ENCODE results near the gene KIF1B.

Gene KIF1B

DNA sequence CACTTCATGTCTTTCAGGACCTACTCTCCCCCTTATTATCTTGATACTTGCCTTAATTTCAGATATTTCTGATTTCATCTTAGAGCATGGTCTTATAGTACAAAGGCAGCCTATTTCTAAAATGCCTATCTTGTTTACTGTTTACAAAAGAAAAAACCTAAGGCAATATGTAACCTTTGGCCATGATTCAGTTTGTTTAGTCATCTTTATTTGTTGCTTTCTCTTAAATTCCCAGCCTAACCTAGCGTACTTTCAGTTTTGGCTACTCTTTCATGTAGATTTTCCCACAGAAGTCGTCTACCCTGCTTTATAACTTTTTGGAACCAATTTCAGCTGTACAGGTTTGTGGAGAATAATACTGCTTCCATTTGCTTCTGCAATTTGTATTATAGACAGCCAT lies 81.8 kb downstream of the KIF1B start:
- Histone ChIP-seq H3K4me2 (ENCODE audit: insufficient read depth, low read length, poor library complexity, severe bottlenecking) (no peak overlapping the region), H3K36me3 (replicated peaks in 1 of 2; ENCODE audit: control insufficient read depth in 2 of 2, insufficient read depth in 2 of 2, low read length in 2 of 2) (peaks cover 7 to 95% of the 10 kb centered on the region in 2 donors), H3K14ac (ENCODE audit: low read length) (no peak overlapping the region), H2BK120ac (ENCODE audit: low read depth, low read length) (no peak overlapping the region), H3K18ac (ENCODE audit: low read length) (no peak overlapping the region), H3K9me3 (replicated peaks in 1 of 2; ENCODE audit: control insufficient read depth in 2 of 2, insufficient read depth in 1 of 2, low read depth in 1 of 2, low read length in 2 of 2) (no peaks in the 10 kb centered on the region), H3K23ac (ENCODE audit: low read depth, low read length, poor library complexity) (no peak overlapping the region), H3K4ac (ENCODE audit: low read length) (no peak overlapping the region), H3K27ac (replicated peaks; ENCODE audit: low read length) (no peak overlapping the region), H3K27me3 (ENCODE audit: control insufficient read depth in 3 of 3, insufficient read depth in 3 of 3, low read depth in 1 of 3, low read length in 3 of 3) (no peaks in the 10 kb centered on the region), H2BK5ac (ENCODE audit: low read length) (no peak overlapping the region), H2AFZ (ENCODE audit: low read length) (no peak overlapping the region), H3K4me3 (ENCODE audit: low read length in 2 of 2) (no peak overlapping the region), H2AK5ac (ENCODE audit: low read depth, low read length) (no peak overlapping the region), H4K91ac (ENCODE audit: low read depth, low read length, poor library complexity) (no peak overlapping the region), H4K8ac (ENCODE audit: low read depth, low read length) (no peak overlapping the region), H3K79me1 (ENCODE audit: low read depth, low read length) (no peaks in the 10 kb centered on the region), H2BK15ac (ENCODE audit: low read length) (no peak overlapping the region), H3K9ac (ENCODE audit: low read depth, low read length, poor library complexity) (no peak overlapping the region), H3K4me1 (ENCODE audit: control insufficient read depth in 2 of 2, insufficient read depth in 1 of 2, low read depth in 1 of 2, low read length in 2 of 2) (peaks cover 5 to 23% of the 10 kb centered on the region in 2 donors), H2BK12ac (ENCODE audit: low read length) (no peak overlapping the region)
- no peak for DNase-seq (ENCODE audit: low spot score)
- WGBS, 2 donors (ENCODE audit: extremely low coverage in 2 of 2, insufficient read length in 2 of 2, insufficient replicate concordance in 1 of 2): no CpG with 5 or more reads among the region's 2 CpGs

DNA sequence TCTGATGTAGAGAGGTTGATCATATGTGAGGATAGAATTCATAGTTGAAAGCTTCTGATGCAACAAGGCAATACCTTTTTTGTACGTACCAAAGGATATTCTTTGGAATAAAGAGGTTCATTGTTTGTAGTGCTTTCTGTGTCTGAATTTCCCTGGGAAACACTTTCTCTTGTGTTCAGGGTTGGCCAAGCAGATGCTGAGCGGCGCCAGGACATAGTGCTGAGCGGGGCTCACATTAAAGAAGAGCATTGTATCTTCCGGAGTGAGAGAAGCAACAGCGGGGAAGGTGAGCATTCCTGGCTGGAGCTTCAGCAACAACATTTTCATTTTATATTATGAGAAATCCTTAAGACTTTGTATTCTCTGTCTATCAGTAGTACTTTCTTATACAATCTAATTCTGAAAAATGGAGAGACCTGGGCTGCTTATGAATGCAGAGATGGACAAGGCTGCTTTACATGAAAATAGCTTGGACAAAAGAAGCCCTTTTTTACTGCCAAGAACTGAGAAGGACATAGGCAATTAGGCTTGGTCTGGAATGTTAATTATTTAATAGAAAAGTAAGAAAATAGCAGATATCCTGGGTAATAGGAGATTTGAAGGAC lies 85.2 kb downstream of the KIF1B start:
- no CpG with 5 or more reads among the region's 6 CpGs for WGBS, 2 donors (ENCODE audit: extremely low coverage in 2 of 2, insufficient read length in 2 of 2, insufficient replicate concordance in 1 of 2)
- H3K9me3 ChIP-seq (replicated peaks in 1 of 2; ENCODE audit: control insufficient read depth in 2 of 2, insufficient read depth in 1 of 2, low read depth in 1 of 2, low read length in 2 of 2): no peaks in the 10 kb centered on the region
- peak overlapping the region; percentile 75 for H3K27ac ChIP-seq (replicated peaks; ENCODE audit: low read length)
- H3K23ac ChIP-seq (ENCODE audit: low read depth, low read length, poor library complexity): no peak overlapping the region
- no peak overlapping the region for H3K4ac ChIP-seq (ENCODE audit: low read length)
- no peak overlapping the region for H4K91ac ChIP-seq (ENCODE audit: low read depth, low read length, poor library complexity)
- H3K4me1 ChIP-seq (ENCODE audit: control insufficient read depth in 2 of 2, insufficient read depth in 1 of 2, low read depth in 1 of 2, low read length in 2 of 2): peaks cover 5 to 22% of the 10 kb centered on the region in 2 donors
- H2AK5ac ChIP-seq (ENCODE audit: low read depth, low read length): no peak overlapping the region
- H3K4me2 ChIP-seq (ENCODE audit: insufficient read depth, low read length, poor library complexity, severe bottlenecking): no peak overlapping the region
- no peak overlapping the region for H2BK5ac ChIP-seq (ENCODE audit: low read length)
- H2BK120ac ChIP-seq (ENCODE audit: low read depth, low read length): no peak overlapping the region
- H3K4me3 ChIP-seq (ENCODE audit: low read length in 2 of 2): no peak overlapping the region
- H3K14ac ChIP-seq (ENCODE audit: low read length): no peak overlapping the region
- peak; percentile 26 for DNase-seq (ENCODE audit: low spot score)
- H3K9ac ChIP-seq (ENCODE audit: low read depth, low read length, poor library complexity): no peak overlapping the region
- H3K27me3 ChIP-seq (ENCODE audit: control insufficient read depth in 3 of 3, insufficient read depth in 3 of 3, low read depth in 1 of 3, low read length in 3 of 3): no peaks in the 10 kb centered on the region
- H2AFZ ChIP-seq (ENCODE audit: low read length): no peak overlapping the region
- H3K18ac ChIP-seq (ENCODE audit: low read length): no peak overlapping the region
- no peak overlapping the region for H2BK12ac ChIP-seq (ENCODE audit: low read length)
- no peak overlapping the region for H4K8ac ChIP-seq (ENCODE audit: low read depth, low read length)
- H3K36me3 ChIP-seq (replicated peaks in 1 of 2; ENCODE audit: control insufficient read depth in 2 of 2, insufficient read depth in 2 of 2, low read length in 2 of 2): peaks cover 7 to 94% of the 10 kb centered on the region in 2 donors
- H3K79me1 ChIP-seq (ENCODE audit: low read depth, low read length): no peaks in the 10 kb centered on the region
- no peak overlapping the region for H2BK15ac ChIP-seq (ENCODE audit: low read length)

DNA sequence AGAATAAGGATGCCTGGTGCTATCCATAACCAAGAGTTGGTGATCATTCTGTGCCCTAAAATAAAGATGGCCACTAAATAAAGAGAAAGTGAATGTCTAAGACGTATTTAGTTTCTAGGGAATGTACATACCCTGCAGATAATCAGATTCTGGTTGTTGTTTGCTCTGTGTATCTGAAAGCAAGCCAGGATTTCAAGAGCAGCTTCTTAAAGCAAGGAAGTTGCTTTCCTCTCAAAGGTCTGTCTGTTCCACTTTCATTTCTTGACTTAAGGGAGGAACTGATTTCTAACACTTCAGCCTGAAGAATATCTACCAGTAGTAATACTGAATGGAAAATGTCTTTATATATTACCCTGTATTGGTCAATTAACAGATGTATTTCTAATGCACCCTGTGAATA lies 88.8 kb downstream of the KIF1B start:
- Histone ChIP-seq H2BK120ac (ENCODE audit: low read depth, low read length) (no peak overlapping the region), H3K9me3 (replicated peaks in 1 of 2; ENCODE audit: control insufficient read depth in 2 of 2, insufficient read depth in 1 of 2, low read depth in 1 of 2, low read length in 2 of 2) (no peaks in the 10 kb centered on the region), H3K9ac (ENCODE audit: low read depth, low read length, poor library complexity) (no peak overlapping the region), H2AFZ (ENCODE audit: low read length) (no peak overlapping the region), H2AK5ac (ENCODE audit: low read depth, low read length) (no peak overlapping the region), H3K4me1 (ENCODE audit: control insufficient read depth in 2 of 2, insufficient read depth in 1 of 2, low read depth in 1 of 2, low read length in 2 of 2) (peaks cover 14 to 27% of the 10 kb centered on the region in 2 donors), H3K14ac (ENCODE audit: low read length) (no peak overlapping the region), H3K4me3 (ENCODE audit: low read length in 2 of 2) (no peak overlapping the region), H2BK12ac (ENCODE audit: low read length) (no peak overlapping the region), H3K4me2 (ENCODE audit: insufficient read depth, low read length, poor library complexity, severe bottlenecking) (no peak overlapping the region), H4K8ac (ENCODE audit: low read depth, low read length) (no peak overlapping the region), H4K91ac (ENCODE audit: low read depth, low read length, poor library complexity) (no peak overlapping the region), H3K36me3 (replicated peaks in 1 of 2; ENCODE audit: control insufficient read depth in 2 of 2, insufficient read depth in 2 of 2, low read length in 2 of 2) (peaks cover 10 to 94% of the 10 kb centered on the region in 2 donors), H3K4ac (ENCODE audit: low read length) (no peak overlapping the region), H3K23ac (ENCODE audit: low read depth, low read length, poor library complexity) (no peak overlapping the region), H3K18ac (ENCODE audit: low read length) (no peak overlapping the region), H2BK5ac (ENCODE audit: low read length) (no peak overlapping the region), H3K27me3 (ENCODE audit: control insufficient read depth in 3 of 3, insufficient read depth in 3 of 3, low read depth in 1 of 3, low read length in 3 of 3) (no peaks in the 10 kb centered on the region), H3K27ac (replicated peaks; ENCODE audit: low read length) (no peak overlapping the region), H2BK15ac (ENCODE audit: low read length) (no peak overlapping the region), H3K79me1 (ENCODE audit: low read depth, low read length) (no peaks in the 10 kb centered on the region)
- no peak for DNase-seq (ENCODE audit: low spot score)
- WGBS, 2 donors (ENCODE audit: extremely low coverage in 2 of 2, insufficient read length in 2 of 2, insufficient replicate concordance in 1 of 2): no CpG with 5 or more reads among the region's 1 CpG

DNA sequence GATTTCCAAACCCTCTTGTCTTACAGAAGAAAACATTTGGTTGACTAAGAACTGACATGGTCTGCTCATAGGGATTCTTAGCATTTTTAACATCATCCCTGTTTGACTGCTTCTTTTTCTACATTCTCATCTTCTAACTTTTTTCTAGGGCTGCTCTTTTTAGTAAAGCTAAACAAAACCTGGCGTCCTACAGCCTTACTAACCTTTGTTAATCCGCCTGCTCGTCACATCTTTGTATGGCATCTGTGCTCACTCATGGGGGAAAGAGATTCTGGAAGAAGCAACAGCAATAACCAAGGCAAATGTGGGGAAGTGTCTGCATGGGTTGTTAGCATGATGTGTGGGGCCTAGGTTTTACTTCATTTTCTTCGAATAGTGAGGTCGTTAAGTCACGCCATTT lies 92.0 kb downstream of the KIF1B start:
- Histone ChIP-seq H2BK12ac (ENCODE audit: low read length) (no peak overlapping the region), H2BK120ac (ENCODE audit: low read depth, low read length) (no peak overlapping the region), H3K4me2 (ENCODE audit: insufficient read depth, low read length, poor library complexity, severe bottlenecking) (no peak overlapping the region), H3K4ac (ENCODE audit: low read length) (no peak overlapping the region), H2AFZ (ENCODE audit: low read length) (no peak overlapping the region), H3K27ac (replicated peaks; ENCODE audit: low read length) (no peak overlapping the region), H2BK5ac (ENCODE audit: low read length) (no peak overlapping the region), H3K4me1 (ENCODE audit: control insufficient read depth in 2 of 2, insufficient read depth in 1 of 2, low read depth in 1 of 2, low read length in 2 of 2) (peaks cover 8% of the 10 kb centered on the region in 2 donors), H3K14ac (ENCODE audit: low read length) (no peak overlapping the region), H3K27me3 (ENCODE audit: control insufficient read depth in 3 of 3, insufficient read depth in 3 of 3, low read depth in 1 of 3, low read length in 3 of 3) (no peaks in the 10 kb centered on the region), H3K9ac (ENCODE audit: low read depth, low read length, poor library complexity) (no peak overlapping the region), H3K4me3 (ENCODE audit: low read length in 2 of 2) (no peak overlapping the region), H3K79me1 (ENCODE audit: low read depth, low read length) (no peaks in the 10 kb centered on the region), H3K36me3 (replicated peaks in 1 of 2; ENCODE audit: control insufficient read depth in 2 of 2, insufficient read depth in 2 of 2, low read length in 2 of 2) (peaks cover 12 to 95% of the 10 kb centered on the region in 2 donors), H3K23ac (ENCODE audit: low read depth, low read length, poor library complexity) (no peak overlapping the region), H4K91ac (ENCODE audit: low read depth, low read length, poor library complexity) (no peak overlapping the region), H4K8ac (ENCODE audit: low read depth, low read length) (no peak overlapping the region), H3K18ac (ENCODE audit: low read length) (no peak overlapping the region), H2BK15ac (ENCODE audit: low read length) (no peak overlapping the region), H2AK5ac (ENCODE audit: low read depth, low read length) (no peak overlapping the region), H3K9me3 (replicated peaks in 1 of 2; ENCODE audit: control insufficient read depth in 2 of 2, insufficient read depth in 1 of 2, low read depth in 1 of 2, low read length in 2 of 2) (no peaks in the 10 kb centered on the region)
- peak; percentile 20 for DNase-seq (ENCODE audit: low spot score)
- WGBS, 2 donors (ENCODE audit: extremely low coverage in 2 of 2, insufficient read length in 2 of 2, insufficient replicate concordance in 1 of 2): no CpG with 5 or more reads among the region's 6 CpGs

All from neuronal stem cell (in vitro differentiated cells).